Measurements from ENCODE around the gene IQSEC1.

Gene IQSEC1

GRCh38 chr3:13015286-13016082 lies 57.7 kb downstream of the IQSEC1 start:
- no peak for DNase-seq (ENCODE audit: low read depth)

DNA sequence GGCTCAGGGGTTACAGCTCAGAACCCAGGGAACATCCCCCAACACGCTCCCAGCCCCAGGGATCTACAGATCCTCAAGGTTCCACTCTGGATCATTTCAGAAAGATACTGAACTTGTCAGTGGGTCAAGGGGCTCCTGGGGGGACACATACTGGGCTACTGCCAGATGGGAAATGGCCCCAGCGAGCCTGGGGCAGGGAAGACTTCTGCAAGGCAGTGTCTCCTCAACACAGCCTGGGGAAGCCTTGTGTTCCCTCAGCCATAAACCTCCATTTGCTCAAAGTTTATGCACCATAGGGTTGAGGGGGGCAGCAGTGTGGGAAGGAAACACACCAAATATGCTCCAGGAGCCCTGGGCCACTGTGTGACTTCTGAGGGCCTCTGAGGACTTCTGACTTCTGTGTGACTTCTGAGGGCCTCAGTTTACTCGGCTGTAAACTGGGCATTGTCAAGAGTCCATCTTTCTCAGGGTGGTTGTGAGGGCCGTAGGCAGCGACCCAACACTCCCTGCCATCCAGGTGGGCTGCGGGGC lies 58.4 kb downstream of the IQSEC1 start:
- DNase-seq (ENCODE audit: low read depth), result no peak

DNA sequence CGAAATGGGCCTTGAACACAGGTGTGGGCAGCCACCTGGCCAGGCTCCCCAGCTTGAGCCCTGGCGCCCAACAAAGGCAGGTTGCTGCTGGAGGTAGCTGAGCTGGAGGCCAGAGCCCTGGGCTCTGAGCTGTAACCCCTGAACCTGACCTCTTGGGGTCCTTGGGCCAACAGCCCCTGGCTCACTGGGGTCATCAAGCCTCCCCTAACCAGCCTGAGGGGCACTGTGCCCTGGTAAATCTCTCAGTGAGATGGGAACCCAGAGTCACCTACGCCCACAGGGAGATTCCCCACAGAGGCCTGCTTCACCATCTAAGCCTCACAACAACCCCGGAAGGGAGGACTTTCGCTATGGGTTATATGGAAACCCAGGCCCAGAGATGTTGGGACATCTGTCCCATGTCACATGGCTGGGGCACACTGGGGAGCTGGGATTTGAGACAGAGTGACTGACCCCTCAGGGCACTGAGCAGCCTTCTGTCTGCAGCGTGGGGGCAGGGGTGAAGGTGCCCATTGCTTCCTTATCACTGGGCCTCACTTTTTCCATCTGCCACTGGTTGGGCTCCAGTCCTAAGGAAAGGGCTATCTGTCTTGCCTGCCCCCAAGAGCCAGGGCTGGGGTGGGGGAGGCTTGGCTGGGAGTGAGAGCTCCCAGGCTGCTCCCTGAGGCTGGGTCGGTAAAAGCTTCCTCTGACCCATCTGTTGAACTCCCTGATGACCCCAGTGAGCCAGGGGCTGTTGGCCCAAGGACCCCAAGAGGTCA lies 59.1 kb downstream of the IQSEC1 start:
- no peak for DNase-seq (ENCODE audit: low read depth)

GRCh38 chr3:13013566-13013965 lies 59.7 kb downstream of the IQSEC1 start:
- no peak for DNase-seq (ENCODE audit: low read depth)

DNA sequence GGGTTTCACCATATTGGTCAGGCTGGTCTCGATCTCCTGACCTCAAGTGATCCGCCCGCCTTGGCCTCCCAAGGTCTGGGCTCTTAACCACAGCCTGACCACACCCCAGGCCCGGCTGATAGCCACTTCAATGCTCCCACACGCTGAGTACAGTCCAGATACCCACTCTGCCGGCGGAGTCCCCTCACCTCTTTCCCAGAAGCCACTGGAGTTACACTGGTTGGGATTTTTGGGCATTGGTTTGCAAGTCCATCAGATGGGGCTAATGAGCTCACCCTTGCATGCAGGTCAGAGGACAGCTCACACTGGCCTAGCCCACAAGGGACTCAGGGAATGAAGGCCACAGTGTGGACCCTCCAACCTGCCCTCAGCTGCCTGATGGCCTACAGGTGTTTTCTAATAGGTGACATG lies 60.1 kb downstream of the IQSEC1 start:
- no peak for DNase-seq (ENCODE audit: low read depth)

DNA sequence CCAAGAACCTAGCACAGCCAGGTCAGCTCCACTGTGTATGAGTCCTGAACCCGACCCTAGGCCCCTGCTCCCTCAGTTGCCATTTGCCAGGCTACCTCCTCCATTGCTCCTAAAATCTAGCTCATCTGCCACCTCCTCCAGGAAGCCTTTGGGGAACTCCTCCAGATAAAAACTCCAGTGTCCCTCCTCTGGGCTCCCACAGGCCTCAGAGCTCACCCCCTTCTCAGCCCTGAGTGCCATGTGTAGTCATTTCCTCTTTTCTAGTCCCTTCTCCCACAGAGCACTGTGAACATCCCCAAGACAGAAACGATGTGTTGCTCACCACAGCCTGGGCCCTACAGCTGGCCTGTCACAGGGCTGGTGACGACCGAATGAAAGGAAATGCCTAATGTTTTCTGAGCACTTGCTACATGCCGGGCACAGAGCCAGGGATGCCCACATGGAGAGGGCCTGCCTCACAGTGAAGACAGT lies 61.0 kb downstream of the IQSEC1 start:
- DNase-seq (ENCODE audit: low read depth), result no peak

- DNase-seq (ENCODE audit: low read depth), result peak; percentile 64
Observed at GRCh38 chr3:13011573-13012220, 61.5 kb downstream of the IQSEC1 start.

- no peak for DNase-seq (ENCODE audit: low read depth)
Observed at GRCh38 chr3:13010780-13011572, 62.3 kb downstream of the IQSEC1 start.

DNA sequence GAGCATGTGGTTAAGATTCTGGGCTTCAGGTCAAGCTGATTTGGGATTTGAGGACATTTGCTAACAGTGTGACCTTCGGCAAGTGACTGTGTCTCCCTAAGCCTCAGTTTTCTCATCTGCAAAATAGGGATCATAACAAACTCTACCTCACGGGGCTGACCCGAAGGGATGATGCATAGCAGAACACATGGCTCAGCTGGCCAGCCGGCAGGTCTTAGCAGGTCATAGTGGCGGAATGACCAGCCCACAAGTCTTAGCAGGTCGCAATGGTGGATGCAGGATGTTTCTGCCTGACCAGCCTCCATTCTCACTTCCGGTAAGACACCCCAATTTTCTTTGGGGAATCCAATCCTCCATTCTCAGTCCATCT lies 63.3 kb downstream of the IQSEC1 start:
- DNase-seq (ENCODE audit: low read depth), result no peak

- DNase-seq (ENCODE audit: low read depth), result no peak
Observed at GRCh38 chr3:13009132-13009945, 63.9 kb downstream of the IQSEC1 start.

DNA sequence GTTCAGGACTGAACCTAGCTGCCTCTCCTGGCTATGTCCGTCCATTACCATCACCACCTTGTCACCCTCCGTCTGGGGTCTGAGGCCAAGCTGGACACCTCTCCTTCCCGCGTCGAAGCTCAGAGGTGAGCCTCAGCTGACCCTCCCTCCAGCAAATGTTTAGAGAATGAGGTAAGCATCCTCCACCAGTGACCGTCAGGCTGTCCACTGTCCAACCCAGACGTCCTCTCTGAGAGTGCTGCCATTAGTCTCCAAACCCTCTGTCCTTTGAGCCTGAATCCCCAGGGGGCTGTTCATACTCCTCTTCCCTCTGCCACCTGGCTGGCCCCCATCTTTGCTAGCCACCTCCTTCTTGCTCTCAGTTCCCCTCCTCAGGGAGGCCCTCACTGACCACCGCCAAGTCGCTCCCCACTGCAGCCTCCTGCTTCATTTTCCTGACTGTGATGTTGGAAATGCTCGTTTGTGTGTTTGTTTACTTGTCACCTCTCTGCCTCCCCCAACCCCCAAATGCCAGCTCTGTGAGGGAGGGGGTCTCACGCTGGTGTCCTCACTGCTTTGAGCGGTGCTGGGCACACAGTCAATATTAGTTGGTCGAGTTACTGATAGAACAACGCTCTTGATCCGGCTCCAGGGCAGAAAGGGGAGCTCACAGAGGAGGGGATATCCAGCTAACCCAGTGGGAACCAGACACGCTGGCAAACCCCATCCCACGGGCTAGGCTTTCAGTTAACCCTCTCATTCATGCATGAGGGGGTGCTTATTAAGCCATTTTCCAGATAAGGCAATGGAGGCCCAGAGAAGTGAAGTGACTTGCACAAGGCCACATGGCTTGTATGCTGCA lies 64.9 kb downstream of the IQSEC1 start:
- no peak for DNase-seq (ENCODE audit: low read depth)

DNA sequence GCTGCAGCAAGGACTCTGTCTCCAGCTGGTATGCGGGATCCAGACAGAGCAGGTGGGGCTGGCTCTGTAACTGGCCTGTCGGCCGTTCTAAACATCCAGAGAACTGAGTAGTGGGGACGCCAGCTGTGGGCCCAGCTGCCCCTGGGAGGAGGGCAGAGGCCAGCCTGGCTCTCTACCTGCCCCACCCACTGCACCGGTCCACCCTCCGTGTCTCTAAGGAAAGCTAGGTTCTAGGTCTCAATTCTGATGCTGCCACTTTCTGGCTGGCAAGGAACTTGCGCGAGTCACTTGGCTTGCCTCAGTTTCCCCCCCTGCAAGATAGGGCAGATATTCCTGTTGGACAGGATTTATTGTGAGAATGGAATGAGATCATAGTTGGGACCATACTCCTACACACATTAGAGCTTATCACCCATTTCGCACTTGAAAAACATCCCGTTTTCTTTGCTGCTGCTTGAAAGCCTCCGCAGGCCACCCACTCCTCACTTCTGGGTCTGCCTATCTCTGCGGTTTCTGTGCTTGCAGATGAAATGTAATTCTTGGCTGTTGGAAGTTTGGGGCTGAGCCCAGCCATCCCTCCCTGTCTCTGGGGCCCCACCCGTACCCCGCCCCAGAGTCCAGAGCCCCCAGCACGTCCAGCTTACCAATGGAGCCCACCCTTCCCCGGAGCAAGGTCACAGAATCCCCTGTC lies 65.8 kb downstream of the IQSEC1 start:
- no peak for DNase-seq (ENCODE audit: low read depth)

DNA sequence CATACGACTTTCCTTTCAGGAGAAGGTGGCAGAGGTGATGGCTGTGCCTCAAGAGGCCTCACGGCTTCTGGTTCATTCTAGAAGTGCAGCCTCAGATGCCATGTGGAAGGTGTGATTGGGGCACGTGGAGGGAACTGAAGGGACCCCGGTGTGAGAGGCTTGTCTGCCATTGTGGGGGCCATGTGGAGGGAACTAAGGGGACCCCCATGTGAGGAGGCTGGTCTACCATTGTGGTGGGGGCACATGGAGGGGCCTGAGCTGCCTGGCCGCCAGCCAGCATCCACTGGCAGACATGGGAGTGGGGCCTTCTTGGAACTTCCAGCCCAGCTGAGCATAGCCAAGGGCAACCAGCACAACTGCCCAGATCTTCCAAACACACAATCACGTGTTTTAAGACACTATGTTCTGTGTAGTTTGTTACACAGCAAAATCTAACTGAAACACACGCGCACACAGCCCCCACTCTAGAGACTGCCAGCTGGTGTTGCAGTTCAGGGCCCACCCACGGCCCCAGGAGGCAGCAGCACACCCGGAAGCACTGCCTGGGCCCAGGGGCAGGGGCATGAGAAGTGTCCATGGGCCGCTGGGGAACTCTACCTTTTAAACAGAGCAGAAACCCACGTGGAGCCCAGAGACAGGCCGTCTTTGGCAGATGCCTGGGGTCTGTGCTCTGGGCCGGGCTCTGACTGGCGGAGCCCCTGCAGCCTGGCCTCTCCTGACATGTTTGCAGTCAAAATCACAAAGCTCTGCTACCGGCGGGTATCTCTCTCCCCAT lies 66.8 kb downstream of the IQSEC1 start:
- no peak for DNase-seq (ENCODE audit: low read depth)

GRCh38 chr3:13005301-13005700 lies 67.9 kb downstream of the IQSEC1 start:
- no peak for DNase-seq (ENCODE audit: low read depth)

GRCh38 chr3:13004376-13004775 lies 68.9 kb downstream of the IQSEC1 start:
- no peak for DNase-seq (ENCODE audit: low read depth)

GRCh38 chr3:13003608-13004007 lies 69.6 kb downstream of the IQSEC1 start:
- DNase-seq (ENCODE audit: low read depth), result no peak

DNA sequence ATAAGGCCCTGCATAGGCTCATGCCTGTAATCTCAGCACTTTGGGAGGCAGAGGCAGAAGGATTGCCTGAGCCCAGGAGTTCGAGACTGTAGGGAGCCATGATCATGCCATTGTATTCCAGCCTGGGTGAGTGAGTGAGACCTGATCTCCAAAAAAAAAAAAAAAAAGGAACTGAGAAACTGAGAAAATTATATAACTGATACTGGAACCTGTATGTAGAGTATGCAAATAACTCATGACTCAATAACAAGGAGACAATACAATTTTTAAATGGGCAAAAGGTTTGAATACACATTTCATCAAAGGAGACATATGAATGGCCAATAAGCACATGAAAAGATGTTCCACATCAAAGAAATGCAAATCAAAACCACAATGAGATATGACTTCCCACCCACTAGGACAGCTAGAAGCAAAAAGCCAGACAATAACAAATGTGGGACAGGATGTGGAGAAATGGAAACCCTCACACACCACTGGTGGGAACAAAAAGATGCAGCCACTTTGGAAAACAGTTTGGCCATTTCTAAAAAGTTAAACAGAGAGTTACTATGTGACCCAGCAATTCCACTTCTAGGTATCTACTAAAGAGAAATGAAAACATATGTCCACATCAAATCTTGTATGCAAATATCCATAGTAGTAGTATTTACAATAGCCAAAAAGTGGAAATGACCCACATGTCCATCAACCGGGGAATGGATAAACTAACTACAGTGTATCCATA lies 70.7 kb downstream of the IQSEC1 start:
- DNase-seq (ENCODE audit: low read depth), result no peak

All from stimulated activated CD8-positive, alpha-beta memory T cell treated with anti-CD3 and anti-CD28 coated beads, Interleukin-12 subunit alpha, Interleukin-12 subunit beta, amount 100 ng/mL, for 1 hour (primary cell).